ENCODE results near the gene TMEM14A. TPM values are rescaled to one million over a fixed set of nuclear protein-coding genes. Genes with fewer than 3 reads are reported as not detected.

TMEM14A gene
- total and polyA plus RNA-seq, 2 of the 8 experiments (the other 6 are each of a cell fraction or from before 2014, with no cell fraction given), result 11.1 to 11.2 TPM

GRCh38 chr6:52622810-52623209 lies 48.1 kb upstream of the TMEM14A start:
- no peak overlapping the region for H2BK5ac ChIP-seq (ENCODE audit: low read depth, low read length)
- FAIRE-seq, result no peak

More at GRCh38 chr6:52622810-52623209, 48.1 kb upstream of the TMEM14A start:
- H4K5ac ChIP-seq (ENCODE audit: insufficient read length, low read depth, low read length), result no peak overlapping the region
- no peak overlapping the region for H3K18ac ChIP-seq (ENCODE audit: extremely low read depth, low read length)
- H4K20me1 ChIP-seq (replicated peaks in 1 of 2; ENCODE audit: control insufficient read depth in 1 of 2, insufficient read depth in 2 of 2, low read length in 2 of 2), result no peaks in the 10 kb centered on the region
- H3K23ac ChIP-seq (ENCODE audit: insufficient read length), result no peak overlapping the region
- no peak overlapping the region for H3K56ac ChIP-seq (replicated peaks; ENCODE audit: insufficient read length, low read depth, low read length)
- H2BK120ac ChIP-seq (replicated peaks; ENCODE audit: low read depth, low read length), result no peak overlapping the region
- TF ChIP-seq CTBP2 (IDR thresholded peaks at IDR 0.05; ENCODE audit: borderline replicate concordance, insufficient read depth, insufficient read length, low read length), result no peak
- no peak for TF ChIP-seq ATF3 (IDR thresholded peaks at IDR 0.05; ENCODE audit: insufficient read depth, low read depth, low read length)
- no peak for TF ChIP-seq NANOG (IDR thresholded peaks at IDR 0.05; ENCODE audit: insufficient read depth, low read depth, low read length, poor library complexity, severe bottlenecking)
- TF ChIP-seq TAF1 (IDR thresholded peaks at IDR 0.05; ENCODE audit: low read depth, low read length), result no peak
- no peak for TF ChIP-seq CEBPB (IDR thresholded peaks at IDR 0.05; ENCODE audit: low read depth, low read length)
- TF ChIP-seq YY1 (IDR thresholded peaks at IDR 0.05; ENCODE audit: low read depth, low read length), result no peak
- TF ChIP-seq SAP30 (IDR thresholded peaks at IDR 0.05; ENCODE audit: insufficient read depth, insufficient replicate concordance, low read length), result no peak
- no peak for TF ChIP-seq KDM5A (IDR thresholded peaks at IDR 0.05; ENCODE audit: low read length)
- TF ChIP-seq BCL11A (IDR thresholded peaks at IDR 0.05; ENCODE audit: low read depth in 2 of 2, low read length in 2 of 2), result no peak
- TF ChIP-seq EP300 (IDR thresholded peaks at IDR 0.05; ENCODE audit: borderline replicate concordance in 1 of 2, low read depth in 2 of 2, low read length in 2 of 2), result no peak
- 85% methylated on average over 2 of the region's 2 CpGs; no CpG with 5 or more reads in 1 of the 2 experiments for WGBS, 2 experiments (ENCODE audit: extremely low coverage in 1 of 2, insufficient coverage in 1 of 2, insufficient read length in 1 of 2, insufficient replicate concordance in 2 of 2, low coverage in 1 of 2, low lambda C conversion rate in 2 of 2, missing lambda C conversion rate in 1 of 2)
- no peak overlapping the region for H2AFZ ChIP-seq (ENCODE audit: low read length)
- H4K91ac ChIP-seq (replicated peaks; ENCODE audit: insufficient read length, low read length), result no peak overlapping the region
- ChIA-PET CTCF (ENCODE audit: partially characterized antibody) (no interaction called here), POLR2A (ENCODE audit: partially characterized antibody) (interaction anchor here (2.3 kb wide), 1 partner anchor 10 kb away, joined by 5 read pairs; no protein-coding TSS in a partner anchor)
- no peak overlapping the region for H2BK12ac ChIP-seq (ENCODE audit: low read depth, low read length)
- H2BK20ac ChIP-seq (ENCODE audit: low read length), result no peak overlapping the region
- H2BK15ac ChIP-seq (ENCODE audit: low read length), result no peak overlapping the region
- no peak overlapping the region for H3K4ac ChIP-seq (replicated peaks; ENCODE audit: insufficient read length, low read depth, low read length)
- no peak overlapping the region for H3K4me2 ChIP-seq (ENCODE audit: insufficient read depth in 1 of 2, low read depth in 2 of 2, low read length in 2 of 2)
- H3K79me2 ChIP-seq (ENCODE audit: control insufficient read depth in 1 of 2, insufficient read depth in 2 of 2, low read length in 2 of 2), result no peaks in the 10 kb centered on the region
- H3K4me3 ChIP-seq (ENCODE audit: extremely low read depth in 1 of 4, insufficient read depth in 2 of 4, low read depth in 3 of 4, low read length in 4 of 4), result no peak overlapping the region
- no peaks in the 10 kb centered on the region for H3K79me1 ChIP-seq (ENCODE audit: low read depth, low read length)
- no peaks in the 10 kb centered on the region for H3K23me2 ChIP-seq (ENCODE audit: low read depth, low read length)
- no peaks in the 10 kb centered on the region for H3K9me3 ChIP-seq (ENCODE audit: insufficient read depth in 2 of 2, low read depth in 1 of 2, low read length in 1 of 2)
- no peaks in the 10 kb centered on the region for H3K36me3 ChIP-seq (ENCODE audit: control insufficient read depth in 2 of 4, insufficient read depth in 4 of 4, low read length in 3 of 4)
- H3K14ac ChIP-seq (ENCODE audit: insufficient read length), result no peak overlapping the region
- H2AK5ac ChIP-seq (ENCODE audit: low read depth, low read length), result no peak overlapping the region
- H4K8ac ChIP-seq (ENCODE audit: extremely low read depth, insufficient read depth, low read length), result no peak overlapping the region
- no peak overlapping the region for H3K27ac ChIP-seq (ENCODE audit: low read depth, low read length)
- no peak overlapping the region for H3K9ac ChIP-seq (replicated peaks in 1 of 4; ENCODE audit: extremely low read depth in 1 of 4, low read depth in 3 of 4, low read length in 3 of 4)
- no peaks in the 10 kb centered on the region for H3K27me3 ChIP-seq (replicated peaks in 1 of 4; ENCODE audit: control insufficient read depth in 3 of 4, extremely low read depth in 1 of 4, insufficient read depth in 3 of 4, low read length in 3 of 4)
- no peaks in the 10 kb centered on the region for H3K4me1 ChIP-seq (replicated peaks in 1 of 4; ENCODE audit: control insufficient read depth in 3 of 4, insufficient read depth in 4 of 4, low read length in 3 of 4)
- no peak for DNase-seq (ENCODE audit: low read depth in 1 of 2, low spot score in 2 of 2)
